ENCODE data around the gene IPPK. TPM values are rescaled to one million over a fixed set of nuclear protein-coding genes. Genes with fewer than 3 reads are reported as not detected.

Gene IPPK
- total and polyA plus RNA-seq, 2 donors (not counting 1 experiment from before 2014, with no cell fraction given), result 6.8 to 8.7 TPM

DNA sequence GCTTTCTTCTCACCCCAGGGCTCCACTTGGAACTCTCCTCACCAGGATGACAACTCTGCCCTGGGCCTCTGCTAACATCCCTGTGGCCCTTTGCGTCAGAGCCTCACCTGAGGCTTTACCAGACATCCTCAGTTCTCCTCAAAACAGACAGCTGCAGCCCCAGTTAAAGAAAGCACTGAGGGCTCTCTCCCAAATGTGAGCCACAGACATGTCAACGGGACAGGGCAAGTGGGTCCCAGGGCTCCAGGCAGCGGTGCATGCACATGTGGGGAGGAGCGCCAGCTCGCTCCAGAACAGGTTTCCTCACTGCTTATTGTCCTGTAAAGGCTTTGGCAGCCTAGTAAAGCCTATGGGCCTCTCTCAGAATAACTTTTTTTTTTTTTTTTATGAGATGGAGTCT is 37.3 kb downstream of the IPPK start:
- Mint-ChIP-seq H3K27ac (no peak overlapping the region), H3K9me3 (ENCODE audit: insufficient read depth) (peaks cover 3% of the 10 kb centered on the region), H3K4me3 (no peak overlapping the region), H3K4me1 (no peaks in the 10 kb centered on the region), H3K27me3 (no peaks in the 10 kb centered on the region)
- H3K9ac ChIP-seq (ENCODE audit: low read length), result no peak overlapping the region
- intact Hi-C loops (cut with micrococcal nuclease), result no loop called here
- ChIA-PET CTCF (interaction anchor here (4.1 kb wide), 1 partner anchor 493 kb away, joined by 39 read pairs; no protein-coding TSS in a partner anchor), POLR2A (no interaction called here)
- H3K27me3 ChIP-seq (replicated peaks in 1 of 4; ENCODE audit: control extremely low read depth in 1 of 4, control insufficient read depth in 3 of 4, insufficient read depth in 4 of 4, low read length in 3 of 4), result no peaks in the 10 kb centered on the region
- TF ChIP-seq, protein P1, sequence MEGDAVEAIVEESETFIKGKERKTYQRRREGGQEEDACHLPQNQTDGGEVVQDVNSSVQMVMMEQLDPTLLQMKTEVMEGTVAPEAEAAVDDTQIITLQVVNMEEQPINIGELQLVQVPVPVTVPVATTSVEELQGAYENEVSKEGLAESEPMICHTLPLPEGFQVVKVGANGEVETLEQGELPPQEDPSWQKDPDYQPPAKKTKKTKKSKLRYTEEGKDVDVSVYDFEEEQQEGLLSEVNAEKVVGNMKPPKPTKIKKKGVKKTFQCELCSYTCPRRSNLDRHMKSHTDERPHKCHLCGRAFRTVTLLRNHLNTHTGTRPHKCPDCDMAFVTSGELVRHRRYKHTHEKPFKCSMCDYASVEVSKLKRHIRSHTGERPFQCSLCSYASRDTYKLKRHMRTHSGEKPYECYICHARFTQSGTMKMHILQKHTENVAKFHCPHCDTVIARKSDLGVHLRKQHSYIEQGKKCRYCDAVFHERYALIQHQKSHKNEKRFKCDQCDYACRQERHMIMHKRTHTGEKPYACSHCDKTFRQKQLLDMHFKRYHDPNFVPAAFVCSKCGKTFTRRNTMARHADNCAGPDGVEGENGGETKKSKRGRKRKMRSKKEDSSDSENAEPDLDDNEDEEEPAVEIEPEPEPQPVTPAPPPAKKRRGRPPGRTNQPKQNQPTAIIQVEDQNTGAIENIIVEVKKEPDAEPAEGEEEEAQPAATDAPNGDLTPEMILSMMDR (IDR thresholded peaks at IDR 0.05), result no peak
- H3K27ac ChIP-seq (ENCODE audit: low read length in 2 of 2), result no peak overlapping the region
- H3K4me2 ChIP-seq (replicated peaks; ENCODE audit: low read depth, low read length, poor library complexity, severe bottlenecking), result no peak overlapping the region
- 98% methylated on average over 5 of the region's 5 CpGs for WGBS (ENCODE audit: insufficient coverage)
- no peaks in the 10 kb centered on the region for H3K4me1 ChIP-seq (ENCODE audit: control insufficient read depth in 2 of 2, insufficient read depth in 2 of 2, low read length in 2 of 2)
- no peak overlapping the region for H2AFZ ChIP-seq (ENCODE audit: insufficient read depth, low read depth, low read length, poor library complexity, severe bottlenecking)
- H3K36me3 ChIP-seq (replicated peaks in 1 of 2; ENCODE audit: control extremely low read depth in 1 of 2, control insufficient read depth in 1 of 2, extremely low read depth in 1 of 2, insufficient read depth in 2 of 2, low read length in 1 of 2), result peaks cover 4 to 57% of the 10 kb centered on the region in 2 experiments
- no peaks in the 10 kb centered on the region for H3K79me2 ChIP-seq (ENCODE audit: control insufficient read depth, insufficient read depth, low read length)
- DNase-seq (no peak), ATAC-seq (ENCODE audit: low read depth) (no peak)
- no peaks in the 10 kb centered on the region for H3K9me3 ChIP-seq (ENCODE audit: control extremely low read depth in 1 of 3, control insufficient read depth in 2 of 3, insufficient read depth in 1 of 3, low read length in 2 of 3)
- H4K20me1 ChIP-seq (ENCODE audit: control insufficient read depth, insufficient read depth, low read length, poor library complexity, severe bottlenecking), result no peaks in the 10 kb centered on the region
- no peak overlapping the region for H3K4me3 ChIP-seq (ENCODE audit: control extremely low read depth in 1 of 5, extremely low read depth in 1 of 5, insufficient read depth in 1 of 5, low read depth in 2 of 5, low read length in 4 of 5)

DNA sequence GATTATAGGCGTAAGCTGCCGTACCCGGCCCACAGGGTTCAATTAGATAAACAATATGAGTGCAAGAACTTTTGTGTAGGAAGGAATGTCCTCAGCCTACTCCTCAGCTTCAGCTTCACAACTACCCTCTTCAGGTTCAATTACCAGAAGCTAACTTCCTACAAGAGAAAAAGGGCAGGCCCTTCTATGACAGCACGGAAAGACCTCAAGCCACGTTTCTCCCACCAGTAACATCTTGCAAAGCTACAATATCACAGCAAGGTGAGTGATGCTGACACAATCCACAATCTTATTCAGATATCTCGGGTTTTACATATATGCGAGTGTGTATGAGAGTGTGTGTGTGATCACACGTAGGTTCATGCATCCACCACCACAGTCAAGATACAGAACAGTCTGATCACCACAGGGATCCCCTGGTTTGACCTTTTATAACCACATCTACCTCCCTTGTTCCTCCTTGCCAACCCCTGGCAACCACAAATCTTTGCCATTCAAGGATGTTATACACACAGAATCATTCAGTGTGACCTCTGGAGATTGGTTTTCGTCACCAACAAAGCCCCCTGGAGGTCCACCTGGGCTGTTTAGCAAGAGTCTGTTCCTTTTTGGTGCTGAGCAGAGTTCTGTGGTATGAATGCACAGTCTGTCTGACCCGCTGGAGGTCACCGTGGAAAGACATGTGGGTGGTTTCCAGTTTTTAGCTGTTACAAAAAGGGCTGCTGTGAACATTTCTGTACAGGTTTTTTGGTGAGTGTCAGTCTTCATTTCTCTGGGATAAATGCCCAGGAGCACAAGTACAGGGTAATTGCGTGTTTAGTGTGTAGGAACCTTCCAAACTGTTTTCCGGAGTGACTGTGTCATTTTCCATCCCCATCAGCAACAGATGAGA is 38.2 kb downstream of the IPPK start:
- 79% methylated on average over 4 of the region's 13 CpGs for WGBS (ENCODE audit: insufficient coverage)
- Histone ChIP-seq H3K36me3 (replicated peaks in 1 of 2; ENCODE audit: control extremely low read depth in 1 of 2, control insufficient read depth in 1 of 2, extremely low read depth in 1 of 2, insufficient read depth in 2 of 2, low read length in 1 of 2) (peaks cover 4 to 47% of the 10 kb centered on the region in 2 experiments), H4K20me1 (ENCODE audit: control insufficient read depth, insufficient read depth, low read length, poor library complexity, severe bottlenecking) (no peaks in the 10 kb centered on the region), H3K4me2 (replicated peaks; ENCODE audit: low read depth, low read length, poor library complexity, severe bottlenecking) (no peak overlapping the region), H3K4me3 (ENCODE audit: control extremely low read depth in 1 of 5, extremely low read depth in 1 of 5, insufficient read depth in 1 of 5, low read depth in 2 of 5, low read length in 4 of 5) (no peak overlapping the region), H3K9me3 (ENCODE audit: control extremely low read depth in 1 of 3, control insufficient read depth in 2 of 3, insufficient read depth in 1 of 3, low read length in 2 of 3) (no peaks in the 10 kb centered on the region), H3K79me2 (ENCODE audit: control insufficient read depth, insufficient read depth, low read length) (no peaks in the 10 kb centered on the region), H3K4me1 (ENCODE audit: control insufficient read depth in 2 of 2, insufficient read depth in 2 of 2, low read length in 2 of 2) (no peaks in the 10 kb centered on the region), H3K27ac (ENCODE audit: low read length in 2 of 2) (no peak overlapping the region), H3K27me3 (replicated peaks in 1 of 4; ENCODE audit: control extremely low read depth in 1 of 4, control insufficient read depth in 3 of 4, insufficient read depth in 4 of 4, low read length in 3 of 4) (no peaks in the 10 kb centered on the region), H2AFZ (ENCODE audit: insufficient read depth, low read depth, low read length, poor library complexity, severe bottlenecking) (no peak overlapping the region), H3K9ac (ENCODE audit: low read length) (no peak overlapping the region)
- POLR2A ChIA-PET, result interaction anchor here (0.6 kb wide), 1 partner anchor 965 kb away, joined by 4 read pairs; no protein-coding TSS in a partner anchor
- DNase-seq (no peak), ATAC-seq (ENCODE audit: low read depth) (no peak)
- intact Hi-C loops (cut with micrococcal nuclease), result no loop called here
- H3K27ac Mint-ChIP-seq, result no peak overlapping the region
- CTCF ChIA-PET, result no interaction called here
- H3K4me3 Mint-ChIP-seq, result no peak overlapping the region
- TF ChIP-seq, protein P1 (IDR thresholded peaks at IDR 0.05), result no peak
- H3K9me3 Mint-ChIP-seq (ENCODE audit: insufficient read depth), result peaks cover 3% of the 10 kb centered on the region
- H3K27me3 Mint-ChIP-seq, result no peaks in the 10 kb centered on the region
- H3K4me1 Mint-ChIP-seq, result no peaks in the 10 kb centered on the region
